HepG2 (cell line): ENCODE data around the gene BBLN. TPM values are rescaled to one million over a fixed set of nuclear protein-coding genes. Genes with fewer than 3 reads are reported as not detected.

Experiments used
- ATAC-seq: fragments of 200-7000 bp; cut with Tn5 transposase; 3 replicates; pipeline ENCODE4 v1.9.1; 2020; ENCODE audit warnings: mild to moderate bottlenecking, moderate library complexity
- BruUV-seq: library from RNA; stranded (reverse); fragments of 400-500 nt; replicated peaks from 2 replicates; lab custom pipeline; 2021; lab: Mats Ljungman, UMichigan
- CTCF ChIA-PET: fragments of 300-600 bp; formaldehyde crosslinking; extraction: SDS; loops from one replicate; lab custom pipeline; 2021; ENCODE audit warnings: low total read pairs, inconsistent platforms, low intra/inter-chr PET ratio; lab: Yijun Ruan, JAX
- POLR2A ChIA-PET: fragments of 350-600 bp; sonication (Branson Sonifier 250); formaldehyde crosslinking; loops from one replicate; lab custom pipeline; 2020; ENCODE audit warnings: antibody characterized with exemption, inconsistent platforms; lab: Yijun Ruan, JAX
- DNase-seq: peaks from one replicate; pipeline ENCODE4 v3.0.0-alpha.2; 2015; ENCODE audit warnings: low spot score
- FAIRE-seq: peaks from 3 replicates; lab custom pipeline; 2011; peaks lifted over from hg19 to GRCh38; lab: Jason Lieb, UNC
- H2AFZ ChIP-seq: one replicate; pipeline ENCODE4 v1.6.1; 2011; ENCODE audit warnings: low read length, inconsistent platforms
- H3K27ac ChIP-seq: fragments of 300-600 bp; 3 replicates; pipeline ENCODE4 v1.8.0; 2011; ENCODE audit warnings: mixed run types, mild to moderate bottlenecking, mixed read lengths, low read length, inconsistent platforms; ENCODE audit not compliant: insufficient read depth; ENCODE audit errors: extremely low read length
- H3K27me3 ChIP-seq, 2 experiments: fragments of 200-600 bp in 1 of 2; 2 replicates in 1 of 2; 3 replicates in 1 of 2; pipeline versions ENCODE4 v1.6.0 to v1.8.0; 2011; ENCODE audit warnings: low read length in 2 of 2, mild to moderate bottlenecking in 2 of 2, moderate library complexity in 2 of 2, inconsistent platforms in 1 of 2; ENCODE audit not compliant: insufficient read depth in 2 of 2, control insufficient read depth in 1 of 2
- H3K36me3 ChIP-seq, 2 experiments: fragments of 200-600 bp in 1 of 2; replicated peaks in 1 of 2; 2 replicates in 1 of 2; 3 replicates in 1 of 2; pipeline versions ENCODE4 v1.5.1 to v1.8.0; 2011; ENCODE audit warnings: low read length in 2 of 2, inconsistent platforms in 1 of 2; ENCODE audit not compliant: insufficient read depth in 2 of 2, control insufficient read depth in 1 of 2
- H3K4me1 ChIP-seq: 2 replicates; pipeline ENCODE4 v1.5.1; 2012; ENCODE audit warnings: low read length, inconsistent platforms; ENCODE audit not compliant: insufficient read depth
- H3K4me2 ChIP-seq: 2 replicates; pipeline ENCODE4 v1.6.0; 2011; ENCODE audit warnings: low read depth, low read length, inconsistent platforms
- H3K4me3 ChIP-seq, 3 experiments: fragments of 200-600 bp in 1 of 3; sonication (generic), shearing (Covaris generic) in 1 of 3; replicated peaks in 1 of 3; 2 replicates each; pipeline ENCODE4 v1.5.1; 2011 to 2016; ENCODE audit warnings: low read length in 3 of 3, inconsistent platforms in 2 of 3, low read depth in 2 of 3, mild to moderate bottlenecking in 2 of 3, control low read depth in 1 of 3, mixed read lengths in 1 of 3; ENCODE audit not compliant: insufficient read depth in 1 of 3
- H3K79me2 ChIP-seq: one replicate; pipeline ENCODE4 v1.6.1; 2011; ENCODE audit warnings: low read length, inconsistent platforms; ENCODE audit not compliant: insufficient read depth
- H3K9ac ChIP-seq: 2 replicates; pipeline ENCODE4 v1.6.0; 2011; ENCODE audit warnings: mild to moderate bottlenecking, low read depth, low read length, inconsistent platforms; ENCODE audit not compliant: insufficient read depth
- H3K9me3 ChIP-seq: 2 replicates; pipeline ENCODE4 v1.5.1; 2012; ENCODE audit warnings: mild to moderate bottlenecking, low read length
- H4K20me1 ChIP-seq: 2 replicates; pipeline ENCODE4 v1.6.0; 2011; ENCODE audit warnings: inconsistent platforms, mild to moderate bottlenecking, low read length, moderate library complexity; ENCODE audit not compliant: insufficient read depth
- FOXP4 ChIP-seq: sonication (generic); formaldehyde crosslinking; IDR thresholded peaks from 2 replicates; pipeline ENCODE4 v1.4.0; 2020; ENCODE audit warnings: missing genetic modification reagents
- HMGXB4 ChIP-seq, 2 experiments: sonication (generic) in 1 of 2; formaldehyde crosslinking in 1 of 2; IDR thresholded peaks; 2 replicates each; pipeline versions ENCODE4 v1.4.0 to v1.6.1; 2018 to 2020; ENCODE audit warnings: missing genetic modification reagents in 2 of 2, borderline replicate concordance in 1 of 2, low read depth in 1 of 2, mild to moderate bottlenecking in 1 of 2, missing biosample characterization in 1 of 2
- HOXA3 ChIP-seq: sonication (generic); formaldehyde crosslinking; IDR thresholded peaks from 2 replicates; pipeline ENCODE4 v1.5.0; 2020; ENCODE audit warnings: missing genetic modification reagents
- ISX ChIP-seq: sonication (generic); formaldehyde crosslinking; conservative IDR thresholded peaks from 2 replicates; pipeline ENCODE4 v1.5.0; 2020; ENCODE audit warnings: missing genetic modification reagents
- JDP2 ChIP-seq: sonication (generic); formaldehyde crosslinking; IDR thresholded peaks from 2 replicates; pipeline ENCODE4 v1.8.1; 2022; ENCODE audit warnings: missing genetic modification reagents, borderline replicate concordance
- ZFP36L1 ChIP-seq: sonication (generic); formaldehyde crosslinking; IDR thresholded peaks from 2 replicates; pipeline ENCODE4 v1.8.0; 2022; ENCODE audit warnings: mild to moderate bottlenecking, missing genetic modification reagents, moderate library complexity
- ZNF101 ChIP-seq: sonication (generic); formaldehyde crosslinking; IDR thresholded peaks from 2 replicates; pipeline ENCODE4 v1.4.0; 2020; ENCODE audit warnings: mild to moderate bottlenecking, low read depth, missing genetic modification reagents, borderline replicate concordance
- ZNF224 ChIP-seq: sonication (generic); formaldehyde crosslinking; IDR thresholded peaks from 2 replicates; pipeline ENCODE4 v1.5.0; 2020; ENCODE audit warnings: mild to moderate bottlenecking, missing genetic modification reagents
- ZNF83 ChIP-seq: sonication (generic); formaldehyde crosslinking; IDR thresholded peaks from 2 replicates; pipeline ENCODE4 v1.4.0; 2020; ENCODE audit warnings: missing genetic modification reagents, mild to moderate bottlenecking, borderline replicate concordance
- WGBS: methylation state at CpG from one replicate; pipeline ENCODE4 v1.1.6; 2017; ENCODE audit warnings: low lambda C conversion rate; 5-methylcytosine and 5-hydroxymethylcytosine counted together
- in situ Hi-C: cut with HindIII; loops from 2 replicates; pipeline ENCODE4 v1.10.0; 2017; ENCODE audit warnings: low pct_unique_long_range_greater_than_20kb; ENCODE audit not compliant: extremely low pct_ligation_motif_present
- intact Hi-C: fragments of 100-400 bp; cut with micrococcal nuclease; formaldehyde crosslinking; loops from one replicate; pipeline ENCODE4 v1.10.0; 2022; ENCODE audit not compliant: unreplicated experiment
- polyA plus RNA-seq, 8 experiments: library from polyadenylated mRNA; depleted of rRNA in 3 of 8; stranded (reverse) in 7 of 8; unstranded in 1 of 8; fragments of >200 nt; fragmentation: Illumina TruSeq in 4 of 8; extraction: Trizol in 4 of 8; gene quantifications; 2 replicates each; pipeline versions ENCODE4 v1.2.1 to v1.2.3, GENCODE V29; 2011 to 2016; ENCODE audit warnings: low read depth in 4 of 8, missing spikeins in 1 of 8, mixed read lengths in 1 of 8; ENCODE audit not compliant: insufficient read depth in 1 of 8
- total RNA-seq, 5 experiments: library from RNA; depleted of rRNA; stranded (reverse); fragments of >200 nt; fragmentation: Illumina TruSeq; extraction: Trizol; gene quantifications; 2 replicates each; pipeline ENCODE4 v1.2.3, GENCODE V29; 2016; ENCODE audit warnings: low read depth in 1 of 5
- TF ChIP-seq, protein P1 (sequence below): sonication (generic); formaldehyde crosslinking; IDR thresholded peaks from 2 replicates; pipeline ENCODE4 v1.4.0; 2020; ENCODE audit warnings: missing genetic modification reagents

Gene BBLN
- total and polyA plus RNA-seq, 2 of the 13 experiments (the other 11 are each of a cell fraction or from before 2014, with no cell fraction given) = 27.6 to 33.1 TPM

GRCh38 chr9:128117613-128118471 lies 42.2 kb upstream of the BBLN start:
- no peaks in the 10 kb centered on the region for H3K79me2 ChIP-seq
- BruUV-seq = no TSS peak
- 21% methylated on average over 25 of the region's 27 CpGs for WGBS
- peak; percentile 90 for FAIRE-seq
- peaks cover 2 to 20% of the 10 kb centered on the region in 2 experiments; a peak in 3 of 5 replicates for H3K36me3 ChIP-seq
- H3K4me1 ChIP-seq = peaks cover 55% of the 10 kb centered on the region
- intact Hi-C loops = loop anchor here (1.0 to 10.0 kb wide), 2 partner anchors 9 to 173 kb away; partner anchors contain the start of gene PTGES2
- ChIA-PET CTCF (interaction anchor here (0.6 to 1.8 kb wide), 12 partner anchors 9 to 331 kb away, joined by 3 to 14 read pairs (median 4); partner anchors contain the start of genes PTGES2 and SLC25A25), POLR2A (interaction anchor here (0.6 to 1.8 kb wide), 6 partner anchors 11 to 83 kb away, joined by 3 to 6 read pairs (median 4); no protein-coding TSS in a partner anchor)
- peak overlapping the region; percentile 61 for H3K4me2 ChIP-seq
- peak overlapping the region; percentile 18 for H3K27ac ChIP-seq
- in situ Hi-C loops = no loop called here
- peak; percentile 78 for DNase-seq
- ATAC-seq = peak; percentile 52
- H3K9ac ChIP-seq = peak overlapping the region; percentile 37; the same call in 1 of the 2 replicates
- H3K27me3 ChIP-seq = no peaks in the 10 kb centered on the region
- no peak overlapping the region for H2AFZ ChIP-seq
- H4K20me1 ChIP-seq = no peaks in the 10 kb centered on the region
- peak overlapping the region in 1 of 3 experiments; percentile 27; a peak in 1 of 6 replicates for H3K4me3 ChIP-seq
- no peaks in the 10 kb centered on the region for H3K9me3 ChIP-seq
- TF ChIP-seq ISX (CRISPR knock-in tag) = no peak
- TF ChIP-seq, protein P1, sequence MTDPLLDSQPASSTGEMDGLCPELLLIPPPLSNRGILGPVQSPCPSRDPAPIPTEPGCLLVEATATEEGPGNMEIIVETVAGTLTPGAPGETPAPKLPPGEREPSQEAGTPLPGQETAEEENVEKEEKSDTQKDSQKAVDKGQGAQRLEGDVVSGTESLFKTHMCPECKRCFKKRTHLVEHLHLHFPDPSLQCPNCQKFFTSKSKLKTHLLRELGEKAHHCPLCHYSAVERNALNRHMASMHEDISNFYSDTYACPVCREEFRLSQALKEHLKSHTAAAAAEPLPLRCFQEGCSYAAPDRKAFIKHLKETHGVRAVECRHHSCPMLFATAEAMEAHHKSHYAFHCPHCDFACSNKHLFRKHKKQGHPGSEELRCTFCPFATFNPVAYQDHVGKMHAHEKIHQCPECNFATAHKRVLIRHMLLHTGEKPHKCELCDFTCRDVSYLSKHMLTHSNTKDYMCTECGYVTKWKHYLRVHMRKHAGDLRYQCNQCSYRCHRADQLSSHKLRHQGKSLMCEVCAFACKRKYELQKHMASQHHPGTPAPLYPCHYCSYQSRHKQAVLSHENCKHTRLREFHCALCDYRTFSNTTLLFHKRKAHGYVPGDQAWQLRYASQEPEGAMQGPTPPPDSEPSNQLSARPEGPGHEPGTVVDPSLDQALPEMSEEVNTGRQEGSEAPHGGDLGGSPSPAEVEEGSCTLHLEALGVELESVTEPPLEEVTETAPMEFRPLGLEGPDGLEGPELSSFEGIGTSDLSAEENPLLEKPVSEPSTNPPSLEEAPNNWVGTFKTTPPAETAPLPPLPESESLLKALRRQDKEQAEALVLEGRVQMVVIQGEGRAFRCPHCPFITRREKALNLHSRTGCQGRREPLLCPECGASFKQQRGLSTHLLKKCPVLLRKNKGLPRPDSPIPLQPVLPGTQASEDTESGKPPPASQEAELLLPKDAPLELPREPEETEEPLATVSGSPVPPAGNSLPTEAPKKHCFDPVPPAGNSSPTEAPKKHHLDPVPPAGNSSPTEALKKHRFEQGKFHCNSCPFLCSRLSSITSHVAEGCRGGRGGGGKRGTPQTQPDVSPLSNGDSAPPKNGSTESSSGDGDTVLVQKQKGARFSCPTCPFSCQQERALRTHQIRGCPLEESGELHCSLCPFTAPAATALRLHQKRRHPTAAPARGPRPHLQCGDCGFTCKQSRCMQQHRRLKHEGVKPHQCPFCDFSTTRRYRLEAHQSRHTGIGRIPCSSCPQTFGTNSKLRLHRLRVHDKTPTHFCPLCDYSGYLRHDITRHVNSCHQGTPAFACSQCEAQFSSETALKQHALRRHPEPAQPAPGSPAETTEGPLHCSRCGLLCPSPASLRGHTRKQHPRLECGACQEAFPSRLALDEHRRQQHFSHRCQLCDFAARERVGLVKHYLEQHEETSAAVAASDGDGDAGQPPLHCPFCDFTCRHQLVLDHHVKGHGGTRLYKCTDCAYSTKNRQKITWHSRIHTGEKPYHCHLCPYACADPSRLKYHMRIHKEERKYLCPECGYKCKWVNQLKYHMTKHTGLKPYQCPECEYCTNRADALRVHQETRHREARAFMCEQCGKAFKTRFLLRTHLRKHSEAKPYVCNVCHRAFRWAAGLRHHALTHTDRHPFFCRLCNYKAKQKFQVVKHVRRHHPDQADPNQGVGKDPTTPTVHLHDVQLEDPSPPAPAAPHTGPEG (CRISPR knock-in tag) = peak; percentile 74; the same call in 1 of the 2 replicates
- TF ChIP-seq FOXP4 (CRISPR knock-in tag) = 0 out of 2 replicates have a peak, but pooled peaks have one; percentile 28
- TF ChIP-seq ZNF224 (CRISPR knock-in tag) = peak; percentile 69; the same call in 1 of the 2 replicates
- no peak for TF ChIP-seq ZNF101 (CRISPR knock-in tag)
- no peak for TF ChIP-seq JDP2 (CRISPR knock-in tag)
- no peak for TF ChIP-seq ZNF83 (CRISPR knock-in tag)
- TF ChIP-seq HOXA3 (CRISPR knock-in tag) = peak; percentile 62; the same call in 1 of the 2 replicates
- TF ChIP-seq ZFP36L1 (CRISPR knock-in tag) = no peak
- peak; percentile 94 to 96 for TF ChIP-seq HMGXB4 (CRISPR knock-in tag; IDR thresholded peaks at IDR 0.05; ENCODE audit: borderline replicate concordance in 1 of 2, low read depth in 1 of 2)
